Spleen (tissue), 7 donors: ENCODE measurements around the gene PCK2.

Experiments
- POLR2A ChIP-seq, 3 donors: fragments of 450-650 bp; IDR thresholded peaks; one replicate each; pipeline ENCODE4 v1.5.1; 2017; ENCODE audit warnings: antibody characterized with exemption in 3 of 3, mild to moderate bottlenecking in 1 of 3
- POLR2AphosphoS5 ChIP-seq, 3 donors: sonication (generic); formaldehyde crosslinking; IDR thresholded peaks; one replicate each; pipeline ENCODE4 v1.5.1; 2017; ENCODE audit warnings: antibody characterized with exemption in 3 of 3
- TF ChIP-seq, protein P1 (sequence below), 11 experiments: fragments of 200-600 bp in 7 of 11; fragments of 450-650 bp in 4 of 11; sonication (generic) in 4 of 11; IDR thresholded peaks in 8 of 11; conservative IDR thresholded peaks in 3 of 11; 1 replicate in 7 of 11; 2 replicates in 4 of 11; pipeline versions ENCODE4 v1.4.0 to v1.8.0; 2016 to 2021; ENCODE audit warnings: antibody characterized with exemption in 11 of 11, inconsistent platforms in 4 of 11, mild to moderate bottlenecking in 1 of 11
- donor health status: DM: no; HTN: no; CAD: no; lungs with moderate emphysema.
- donor health status: DM: no; HTN: no; CAD: no.
- donor health status: DM: no; HTN: no; CAD: no.

DNA sequence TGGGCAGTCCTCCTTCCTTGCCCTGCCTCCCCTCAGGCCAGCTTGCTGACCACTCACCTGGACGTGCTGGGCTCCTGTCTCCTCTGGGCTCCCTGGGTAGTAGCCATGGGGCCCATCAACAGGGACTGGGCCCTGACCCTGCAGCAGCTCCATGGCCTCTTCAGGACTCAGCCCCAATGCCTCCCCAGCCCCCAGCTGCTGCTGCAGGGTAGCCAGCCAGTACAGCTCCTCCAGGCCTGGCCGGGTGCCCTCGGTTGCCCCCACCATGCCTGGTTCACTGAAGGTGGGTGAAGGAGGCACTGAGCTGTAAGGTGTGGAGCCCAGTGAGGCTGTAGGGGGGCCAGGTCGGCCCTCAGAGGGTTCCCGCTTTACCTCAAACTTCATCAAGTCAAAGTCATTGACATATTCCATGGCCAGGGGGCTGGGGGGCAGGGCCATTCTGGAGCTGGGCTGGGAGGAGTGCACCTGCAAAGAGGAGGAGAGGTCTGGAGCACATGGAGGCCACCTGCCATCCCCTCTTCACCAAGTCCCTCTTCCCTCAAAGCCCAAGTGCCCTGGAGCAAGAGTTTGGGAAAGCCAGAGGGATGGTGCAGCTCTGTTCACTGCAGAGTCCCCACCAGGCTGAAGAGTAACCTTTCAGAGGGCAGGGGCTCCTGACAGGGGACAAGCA lies 11.6 kb upstream of the PCK2 start:
- TF ChIP-seq POLR2A (IDR thresholded peaks at IDR 0.05) (no peak), POLR2AphosphoS5 (IDR thresholded peaks at IDR 0.05) (no peak)
- TF ChIP-seq, protein P1, sequence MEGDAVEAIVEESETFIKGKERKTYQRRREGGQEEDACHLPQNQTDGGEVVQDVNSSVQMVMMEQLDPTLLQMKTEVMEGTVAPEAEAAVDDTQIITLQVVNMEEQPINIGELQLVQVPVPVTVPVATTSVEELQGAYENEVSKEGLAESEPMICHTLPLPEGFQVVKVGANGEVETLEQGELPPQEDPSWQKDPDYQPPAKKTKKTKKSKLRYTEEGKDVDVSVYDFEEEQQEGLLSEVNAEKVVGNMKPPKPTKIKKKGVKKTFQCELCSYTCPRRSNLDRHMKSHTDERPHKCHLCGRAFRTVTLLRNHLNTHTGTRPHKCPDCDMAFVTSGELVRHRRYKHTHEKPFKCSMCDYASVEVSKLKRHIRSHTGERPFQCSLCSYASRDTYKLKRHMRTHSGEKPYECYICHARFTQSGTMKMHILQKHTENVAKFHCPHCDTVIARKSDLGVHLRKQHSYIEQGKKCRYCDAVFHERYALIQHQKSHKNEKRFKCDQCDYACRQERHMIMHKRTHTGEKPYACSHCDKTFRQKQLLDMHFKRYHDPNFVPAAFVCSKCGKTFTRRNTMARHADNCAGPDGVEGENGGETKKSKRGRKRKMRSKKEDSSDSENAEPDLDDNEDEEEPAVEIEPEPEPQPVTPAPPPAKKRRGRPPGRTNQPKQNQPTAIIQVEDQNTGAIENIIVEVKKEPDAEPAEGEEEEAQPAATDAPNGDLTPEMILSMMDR (IDR thresholded peaks at IDR 0.05 in 8 of 11, conservative IDR thresholded peaks at IDR 0.05 in 3 of 11): no peak
